Astrocyte of the hippocampus (primary cell): Measurements from ENCODE around the gene PROZ.

Source experiments
- DNase-seq: peaks from one replicate; pipeline ENCODE4 v3.0.0; 2011; ENCODE audit warnings: low read depth, low spot score

PROZ gene

DNA sequence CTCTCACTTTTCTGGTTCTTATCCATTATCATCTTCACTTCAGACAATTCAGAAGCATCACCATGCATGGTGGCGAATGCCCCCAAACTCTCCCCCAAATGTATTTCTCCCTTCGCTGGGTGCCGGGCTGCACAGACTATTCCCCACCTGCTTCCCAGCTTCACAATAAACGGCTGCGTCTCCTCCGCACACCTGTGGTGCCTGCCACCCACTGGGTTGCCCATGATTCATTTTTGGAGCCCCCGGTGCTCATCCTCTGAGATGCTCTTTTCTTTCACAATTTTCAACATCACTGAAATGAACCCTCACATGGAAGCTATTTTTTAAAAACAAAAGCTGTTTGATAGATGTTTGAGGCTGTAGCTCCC, 38.6 kb upstream of the PROZ start:
- no peak for DNase-seq

- no peak for DNase-seq
These were observed 37.9 kb upstream of the PROZ start for GRCh38 chr13:113120300-113121182.

GRCh38 chr13:113121183-113121927, 37.1 kb upstream of the PROZ start:
- DNase-seq: no peak

DNA sequence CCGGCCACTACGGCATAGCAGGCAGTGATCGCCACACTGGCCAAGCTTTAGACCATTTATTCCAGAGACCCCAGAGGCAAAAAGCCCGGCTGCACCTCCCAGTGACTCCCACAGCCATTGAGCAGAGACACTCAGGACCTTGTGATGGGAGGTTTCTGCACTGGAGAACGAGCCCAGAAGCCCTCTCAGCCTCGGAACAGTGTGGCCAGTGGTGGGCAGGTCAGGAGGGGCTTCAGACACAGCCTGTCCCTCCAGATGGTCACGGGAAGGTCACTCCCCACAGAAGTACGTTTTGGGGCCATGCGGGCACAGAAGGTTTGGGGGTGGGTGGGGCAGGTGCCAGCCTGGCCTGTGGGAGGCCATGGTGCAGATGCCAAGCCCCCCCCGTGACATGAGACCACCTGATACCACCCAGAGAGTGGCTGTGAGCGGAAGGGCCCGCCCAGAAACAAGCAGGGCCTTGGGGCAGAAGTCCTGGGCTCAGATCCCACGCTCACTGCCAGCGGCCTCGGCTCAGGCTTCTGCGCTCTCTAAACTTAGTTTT, 36.4 kb upstream of the PROZ start:
- no peak for DNase-seq

- peak; percentile 26 for DNase-seq
These were observed 35.8 kb upstream of the PROZ start, which contains the start of gene F10 for GRCh38 chr13:113122550-113123225. Gene F10 (plus strand): TSS chr13:113122799. CDS start chr13:113122856, 57 bp downstream.

DNA sequence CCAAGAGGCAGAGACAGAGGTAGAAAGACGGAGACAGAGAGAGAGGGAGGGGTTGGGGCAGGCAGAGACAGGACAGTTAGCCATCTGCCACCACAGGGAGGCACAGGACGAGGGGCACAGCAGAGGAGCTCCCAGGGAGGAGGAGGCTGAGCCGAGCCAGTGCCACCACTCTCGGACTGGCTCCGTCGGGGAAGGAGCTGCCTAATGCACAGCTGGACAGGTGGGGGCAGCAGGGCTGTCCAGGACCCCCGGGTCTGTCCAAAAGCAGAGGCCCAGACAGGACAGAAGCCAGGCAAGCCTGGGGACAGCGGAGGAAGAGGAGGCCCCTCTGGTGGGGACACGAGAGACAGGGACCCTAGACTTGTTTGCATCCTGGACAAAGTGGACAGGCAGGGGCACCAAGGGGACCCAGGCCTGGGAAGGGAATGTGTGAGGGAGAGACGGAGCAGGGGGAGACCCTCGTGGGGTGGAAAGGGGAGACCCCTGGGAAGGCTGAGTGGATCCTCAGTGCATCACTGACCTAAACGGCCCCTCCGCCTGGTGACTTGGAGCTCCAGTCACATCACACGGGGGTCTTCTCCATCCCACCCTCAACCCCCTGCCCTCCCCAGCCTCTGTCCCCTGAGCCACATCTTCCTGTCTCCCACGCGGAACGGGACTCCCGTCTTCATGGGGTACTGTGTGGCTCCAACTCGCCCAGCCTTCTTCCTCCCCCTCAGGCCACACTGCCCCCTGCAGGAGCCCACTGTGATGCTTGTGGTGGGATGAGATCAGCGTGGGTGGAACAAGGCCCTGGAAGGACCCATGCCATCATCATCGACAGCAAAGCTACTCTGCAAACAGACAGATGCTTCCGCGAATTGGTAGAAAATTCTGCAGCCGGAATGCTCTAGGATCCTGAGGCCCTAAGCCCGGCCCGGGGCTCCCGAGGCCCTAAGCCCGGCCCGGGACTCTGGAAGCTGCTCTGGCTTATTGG, 34.9 kb upstream of the PROZ start:
- no peak for DNase-seq

- no peak for DNase-seq
These were observed 34.1 kb upstream of the PROZ start for GRCh38 chr13:113124211-113124970.

DNA sequence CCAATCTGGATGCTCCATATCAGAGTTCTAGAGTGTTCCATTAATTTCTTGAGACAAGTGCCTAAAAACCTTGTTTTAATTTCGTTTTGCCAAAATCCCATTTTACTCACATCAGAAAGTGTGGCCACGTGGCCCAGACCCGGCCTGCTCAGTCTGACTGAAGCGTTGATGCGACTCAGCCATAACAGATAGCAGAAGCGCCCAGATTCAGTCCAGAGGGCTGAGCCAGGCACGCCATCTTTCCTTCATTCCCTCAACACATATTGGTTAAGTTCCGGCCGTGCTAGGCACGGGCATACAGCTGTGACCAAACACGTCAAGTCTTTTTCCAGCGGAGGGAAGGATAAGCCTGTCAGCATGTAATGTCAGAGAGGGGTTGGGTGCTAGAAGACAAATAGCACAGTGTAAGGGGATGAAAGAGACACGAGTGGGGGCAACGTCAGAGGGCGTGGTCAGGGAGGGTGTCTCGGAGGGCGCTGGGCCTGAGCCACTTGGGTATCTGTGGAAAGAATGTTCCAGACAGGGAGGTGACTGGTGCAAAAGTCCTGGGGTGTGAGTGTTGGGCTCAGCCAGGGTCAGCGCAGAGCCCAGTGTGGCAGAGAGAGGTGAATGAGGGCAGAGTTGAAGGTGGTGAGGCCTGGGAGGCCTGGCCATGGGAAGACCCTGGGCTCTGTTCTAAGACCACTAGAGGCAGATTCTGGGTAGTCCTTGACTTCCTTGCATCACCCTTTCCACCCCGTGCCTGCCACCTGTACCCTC, 32.8 kb upstream of the PROZ start:
- DNase-seq: no peak

DNA sequence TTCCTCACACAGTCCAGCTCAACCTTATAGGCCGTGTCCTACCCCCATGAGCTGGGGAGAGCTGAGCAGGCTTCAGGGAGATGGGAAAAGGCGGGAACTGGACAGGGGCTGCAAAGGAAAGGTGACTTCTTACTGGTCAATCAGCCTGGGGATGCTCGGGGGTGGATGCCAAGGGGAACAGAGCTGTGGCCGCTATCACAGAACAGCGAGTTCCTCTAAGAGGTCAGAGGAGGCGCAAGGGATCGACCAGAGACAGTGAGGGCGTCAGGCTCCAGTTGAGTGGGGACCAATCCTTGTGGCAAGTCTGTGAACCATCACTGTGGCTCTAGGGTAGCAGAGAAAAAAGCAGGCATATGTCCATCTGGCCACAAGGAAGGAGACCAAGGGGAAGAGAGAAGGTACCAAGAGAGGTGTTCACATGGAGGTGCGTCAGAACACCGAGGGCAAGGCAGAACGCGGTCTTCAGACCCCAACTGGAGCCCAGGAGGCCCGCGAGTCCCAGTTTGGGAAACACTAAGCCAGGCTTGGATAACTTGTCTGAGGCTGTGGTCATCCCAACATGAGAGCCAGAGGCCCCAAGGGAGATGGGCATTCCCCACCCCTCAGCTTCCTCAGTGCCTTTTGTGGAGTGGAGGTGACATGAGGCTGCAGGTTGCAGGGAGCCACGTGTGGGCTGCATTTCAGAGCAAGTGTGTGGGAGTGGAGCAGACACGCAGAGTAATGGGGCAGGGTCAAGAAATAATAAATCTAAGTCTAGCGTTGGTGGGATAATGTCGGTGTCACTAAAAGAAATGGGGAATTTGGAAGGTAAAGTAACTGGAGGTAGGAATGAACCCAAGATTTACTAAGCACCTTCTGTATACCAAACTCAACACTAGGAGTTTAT, 31.9 kb upstream of the PROZ start:
- no peak for DNase-seq

DNA sequence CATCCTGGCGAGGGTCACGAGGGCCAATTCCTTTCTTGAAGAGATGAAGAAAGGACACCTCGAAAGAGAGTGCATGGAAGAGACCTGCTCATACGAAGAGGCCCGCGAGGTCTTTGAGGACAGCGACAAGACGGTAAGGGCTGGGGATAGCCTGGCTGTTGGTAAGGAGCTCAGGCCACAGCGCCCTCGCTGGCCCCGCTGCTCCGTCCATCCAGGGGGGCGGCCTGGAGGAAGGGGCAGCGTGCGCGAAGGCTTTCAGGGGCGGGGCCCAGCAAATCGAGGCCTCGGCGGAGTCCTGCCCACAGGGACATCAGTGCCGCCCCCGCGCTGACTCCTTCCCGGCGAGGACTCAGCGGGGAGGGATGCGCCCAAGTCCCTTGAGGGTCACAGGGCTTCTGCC, 29.0 kb upstream of the PROZ start:
- DNase-seq: no peak

DNA sequence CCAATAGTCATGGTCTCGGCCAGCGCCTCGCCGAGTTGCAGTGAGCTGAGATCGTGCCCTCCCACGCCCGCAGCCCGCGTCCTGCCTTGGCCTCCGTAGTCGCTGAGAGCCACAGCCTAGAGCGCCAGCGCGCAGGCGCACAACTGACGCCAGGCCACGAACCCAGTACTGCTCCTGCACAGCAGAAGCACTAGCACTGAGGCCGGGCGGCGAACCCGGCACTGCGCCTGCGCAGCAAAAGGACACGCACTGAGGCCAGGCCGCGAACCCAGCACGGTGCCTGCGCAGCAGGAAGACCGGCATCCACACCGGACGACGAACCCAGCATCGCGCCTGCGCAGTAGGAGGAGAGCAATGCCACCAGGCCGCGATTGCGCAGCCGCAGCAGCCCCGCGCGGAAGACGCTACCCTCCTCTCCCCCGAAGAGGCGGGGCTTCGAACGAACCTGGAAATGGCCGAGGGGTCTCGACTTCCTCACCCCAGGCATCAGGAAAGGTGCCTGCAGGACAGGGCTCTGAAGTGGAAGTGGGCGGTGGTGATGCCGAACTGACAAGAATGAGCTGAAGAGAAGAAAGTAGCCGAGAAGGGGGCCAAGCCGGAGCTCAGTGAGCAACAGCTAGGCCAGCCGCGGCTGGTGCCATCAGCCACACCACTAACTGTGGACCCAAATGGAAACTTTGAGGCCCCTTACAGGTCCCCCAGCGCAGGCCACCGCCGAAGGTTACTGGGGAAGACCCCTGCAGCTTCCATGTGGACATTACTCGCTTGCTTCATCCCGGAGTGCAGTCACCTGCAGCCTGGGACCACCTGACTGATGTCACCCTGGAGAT, 28.3 kb upstream of the PROZ start:
- DNase-seq: no peak

GRCh38 chr13:113135281-113135760, 23.1 kb upstream of the PROZ start:
- DNase-seq: no peak

DNA sequence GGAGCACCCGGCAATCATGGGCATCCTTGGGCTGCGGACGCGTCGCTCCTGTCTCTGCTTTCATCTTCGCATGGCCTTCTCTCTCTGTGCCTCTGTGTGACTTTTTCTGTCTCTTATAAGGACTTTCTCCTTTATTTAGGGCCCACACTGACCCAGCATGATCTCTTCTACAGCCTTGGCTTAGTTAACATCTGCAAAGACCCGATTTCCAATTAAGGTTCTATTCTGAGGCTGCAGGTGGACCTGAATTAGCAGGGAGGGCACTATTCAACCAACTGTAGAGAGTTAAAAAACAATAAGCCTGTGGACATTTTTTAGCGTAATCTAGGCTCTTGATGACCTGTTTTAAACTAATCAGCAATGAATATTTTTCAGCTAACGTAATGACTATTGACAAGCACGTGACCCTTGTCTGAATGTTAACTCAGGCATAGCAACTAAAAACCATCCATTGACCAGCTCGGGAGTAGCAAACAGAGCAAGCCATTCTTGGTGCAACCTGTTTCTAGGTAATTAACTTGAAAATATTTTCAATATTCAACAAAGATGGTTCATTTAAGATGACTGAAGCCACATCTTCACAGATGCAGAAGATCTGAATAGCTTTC, 20.7 kb upstream of the PROZ start:
- peak; percentile 23 for DNase-seq

DNA sequence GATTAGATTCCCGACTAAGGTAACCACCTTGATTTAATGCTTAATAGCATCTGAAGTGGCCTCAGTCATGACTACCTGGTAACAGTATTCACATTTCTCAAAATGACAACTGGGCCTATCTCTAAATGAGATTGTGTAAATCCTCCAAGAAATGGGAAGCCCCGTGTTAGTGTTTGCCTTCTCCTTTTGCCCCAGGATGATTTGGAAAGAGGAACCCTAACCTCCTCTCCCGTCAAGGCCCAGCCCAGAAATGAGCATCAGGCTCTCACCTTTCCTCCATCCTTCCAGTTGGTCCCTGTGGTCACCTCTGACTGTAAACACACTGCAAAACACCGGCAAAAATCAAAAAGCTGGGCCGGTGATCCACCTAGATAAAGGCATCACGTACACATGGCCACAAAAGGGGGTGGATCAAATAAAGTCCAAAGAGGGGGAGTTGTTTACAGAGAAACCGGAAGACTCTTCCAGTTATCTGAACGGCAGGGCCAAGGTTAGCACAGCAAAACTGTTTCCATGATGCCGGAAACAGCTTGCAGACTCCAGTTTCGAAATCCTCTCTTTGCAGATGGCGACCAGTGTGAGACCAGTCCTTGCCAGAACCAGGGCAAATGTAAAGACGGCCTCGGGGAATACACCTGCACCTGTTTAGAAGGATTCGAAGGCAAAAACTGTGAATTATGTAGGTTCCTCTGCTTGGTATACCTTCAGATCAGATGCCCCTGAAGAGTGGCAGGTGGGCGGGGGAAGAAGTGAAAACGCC, 19.5 kb upstream of the PROZ start:
- no peak for DNase-seq

- DNase-seq: no peak
These were observed 18.9 kb upstream of the PROZ start for GRCh38 chr13:113139577-113139976.
